GM19238 (cell line): ENCODE measurements around the gene FAM32A.

Source experiments
- DNase-seq: peaks from one replicate; pipeline ENCODE4 v3.0.0; 2011; ENCODE audit warnings: low spot score; ENCODE audit not compliant: insufficient read length

The FAM32A gene

DNA sequence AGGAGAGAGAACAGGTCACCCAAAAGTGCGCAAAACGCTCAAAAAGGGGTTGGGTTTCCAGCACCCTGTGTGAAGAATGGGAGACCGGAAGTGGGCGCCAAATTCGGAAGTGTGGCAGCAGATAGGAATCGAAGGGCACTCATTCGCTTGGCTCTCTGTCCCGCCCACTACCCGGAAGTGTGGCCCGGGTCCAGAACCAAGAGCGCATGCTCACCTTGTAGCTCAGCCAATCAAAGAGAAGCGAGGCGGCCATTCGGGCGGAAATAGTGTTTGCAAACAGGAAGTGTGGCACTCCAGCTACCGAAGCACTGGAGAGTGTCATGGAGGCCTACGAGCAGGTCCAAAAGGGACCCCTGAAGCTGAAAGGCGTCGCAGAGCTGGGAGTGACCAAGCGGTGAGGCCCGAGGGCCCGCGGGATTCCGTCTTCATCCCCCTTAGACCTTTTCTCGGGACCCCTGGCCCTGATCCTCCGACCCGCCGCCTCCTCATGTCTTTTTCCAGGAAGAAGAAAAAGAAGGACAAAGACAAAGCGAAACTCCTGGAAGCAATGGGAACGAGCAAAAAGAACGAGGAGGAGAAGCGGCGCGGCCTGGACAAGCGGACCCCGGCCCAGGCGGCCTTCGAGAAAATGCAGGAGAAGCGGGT is at the start of gene FAM32A:
TSS of gene FAM32A (plus strand) at position 288 of the 645 bp plus-strand sequence. CDS start at position 321, 33 bp downstream.
- DNase-seq = peak; percentile 99

DNA sequence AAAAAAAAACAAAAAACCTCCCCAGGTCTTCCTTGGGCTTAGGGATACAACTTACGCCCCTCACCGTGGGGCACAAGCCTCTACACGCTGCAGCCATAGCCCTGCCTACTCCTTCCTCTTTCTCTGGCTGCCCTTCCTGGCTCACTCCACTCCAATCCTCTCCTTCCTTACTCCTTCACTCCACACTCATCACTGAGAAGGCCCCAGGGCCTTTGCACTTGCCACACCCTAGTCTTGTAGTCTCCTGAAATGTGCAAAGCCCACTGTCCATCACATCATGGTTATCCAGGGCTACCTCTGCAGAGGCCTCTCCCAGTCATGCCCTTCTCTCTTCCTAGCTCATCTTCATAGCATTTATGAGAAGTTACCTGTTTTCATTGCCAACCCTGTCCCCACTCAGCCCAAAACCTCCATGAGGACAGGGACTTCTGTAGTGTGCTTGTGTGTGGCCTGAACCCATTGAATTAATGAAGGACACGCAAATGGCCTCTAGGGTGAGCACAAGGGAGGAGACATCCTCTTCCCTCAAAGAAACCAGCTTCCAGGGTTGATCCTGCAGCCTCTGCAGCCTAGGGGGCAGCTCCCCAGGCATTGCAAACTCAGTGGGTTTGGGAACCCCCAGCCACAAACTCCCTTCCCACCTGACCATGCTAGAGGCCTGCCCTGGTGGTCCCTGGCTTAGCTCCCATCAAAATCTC is 49.6 kb upstream of the FAM32A start:
- no peak for DNase-seq

DNA sequence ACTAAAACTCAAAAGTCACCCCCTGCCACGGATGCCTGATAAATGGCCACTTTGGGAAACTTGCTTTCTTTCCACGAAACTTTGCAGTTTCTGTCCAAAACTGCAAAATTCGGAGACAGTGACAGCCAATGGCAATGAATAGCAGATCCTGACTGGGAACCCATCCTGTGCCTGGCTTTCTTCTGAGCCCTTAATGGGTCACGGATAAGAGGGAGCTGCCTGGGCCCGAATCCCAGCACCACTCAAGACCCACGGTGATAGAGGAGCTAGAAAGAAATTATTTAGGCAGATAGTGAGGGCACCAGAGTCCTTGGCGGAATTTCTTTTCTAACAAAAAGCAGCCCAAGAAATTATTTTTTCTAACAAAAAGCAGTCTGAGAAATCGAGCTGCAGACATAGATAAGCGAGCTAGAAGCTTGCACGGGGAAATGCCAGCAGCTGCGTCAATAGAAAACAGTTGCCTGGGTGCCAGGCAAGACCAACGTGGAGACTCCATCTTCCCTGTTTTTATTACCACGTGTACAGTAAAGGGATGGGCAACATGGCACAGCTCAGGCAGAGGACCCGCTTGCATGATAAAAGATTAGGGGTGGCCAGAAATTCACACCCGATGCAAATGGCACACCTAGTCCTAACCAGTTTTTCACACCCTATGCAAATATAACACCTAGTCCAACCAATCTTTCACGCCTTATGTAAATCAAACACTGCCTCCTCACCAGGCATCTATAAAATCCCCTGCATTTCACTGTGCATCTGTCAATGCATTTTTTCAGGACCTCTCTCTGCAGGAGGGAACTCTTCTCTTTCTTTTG is 48.8 kb upstream of the FAM32A start:
- DNase-seq = no peak

DNA sequence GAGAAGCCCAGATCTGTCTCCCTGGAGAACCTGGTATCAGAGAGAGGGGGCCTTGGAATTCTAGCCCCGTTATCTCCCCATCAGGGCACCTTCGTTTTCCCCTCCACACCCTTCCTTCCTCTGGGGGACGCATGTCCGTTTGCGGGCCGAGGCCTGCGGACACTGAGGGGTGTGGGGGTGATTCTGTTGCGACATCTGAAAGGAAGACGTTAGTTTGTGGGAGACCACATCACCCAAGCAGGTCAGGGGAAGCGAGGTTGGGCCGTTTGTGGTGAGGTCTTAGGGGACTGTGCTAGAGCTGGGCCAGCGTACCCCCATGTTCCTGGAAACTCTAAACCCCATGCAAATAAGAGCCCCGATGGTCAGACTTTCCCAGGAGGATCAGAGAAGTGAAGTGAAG is 45.5 kb upstream of the FAM32A start:
- no peak for DNase-seq

DNA sequence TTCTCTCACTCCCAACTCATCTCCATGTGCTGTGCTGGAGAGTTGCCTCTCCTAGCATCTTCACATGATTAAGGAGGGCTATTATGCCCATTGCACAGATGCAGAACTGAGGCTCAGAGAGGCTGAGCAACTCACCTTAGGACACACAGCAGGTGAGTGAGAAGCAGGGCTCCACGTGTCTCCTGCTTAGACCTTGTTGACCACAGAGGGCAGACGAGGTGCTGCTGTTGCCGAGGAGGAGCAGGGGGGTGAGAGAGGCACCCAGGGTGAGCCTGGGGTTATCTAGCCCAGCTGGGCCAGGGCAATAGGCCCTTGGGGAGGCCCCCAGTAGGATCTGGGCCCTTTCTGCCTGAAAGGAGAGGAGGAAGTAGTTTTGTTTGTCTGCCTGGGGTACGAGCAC is 44.2 kb upstream of the FAM32A start:
- DNase-seq = peak; percentile 55

DNA sequence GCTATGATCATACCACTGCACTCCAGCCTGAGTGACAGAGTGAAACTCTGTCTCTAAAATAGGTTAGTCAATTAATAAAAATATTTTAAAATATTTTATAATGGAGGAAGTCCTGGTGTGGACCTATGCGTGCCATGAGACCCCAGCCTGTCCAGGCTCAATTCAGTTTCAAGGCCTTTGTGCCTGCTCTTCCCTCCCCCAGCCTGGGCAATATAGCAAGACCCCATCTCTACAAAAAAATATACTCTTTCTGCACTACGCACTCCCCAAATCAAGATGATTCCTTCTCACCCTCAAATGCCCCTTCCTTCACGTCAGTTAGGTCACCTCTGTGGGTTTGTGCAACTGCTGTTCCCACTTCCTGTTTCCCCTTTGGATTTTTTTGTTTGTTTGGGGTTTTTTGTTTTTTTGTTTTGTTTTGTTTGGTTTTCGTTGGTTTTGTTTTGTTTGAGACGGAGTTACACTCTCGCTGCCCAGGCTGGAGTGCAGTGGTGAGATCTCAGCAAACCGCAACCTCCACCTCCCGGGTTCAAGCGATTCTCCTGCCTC is 43.1 kb upstream of the FAM32A start:
- no peak for DNase-seq

DNA sequence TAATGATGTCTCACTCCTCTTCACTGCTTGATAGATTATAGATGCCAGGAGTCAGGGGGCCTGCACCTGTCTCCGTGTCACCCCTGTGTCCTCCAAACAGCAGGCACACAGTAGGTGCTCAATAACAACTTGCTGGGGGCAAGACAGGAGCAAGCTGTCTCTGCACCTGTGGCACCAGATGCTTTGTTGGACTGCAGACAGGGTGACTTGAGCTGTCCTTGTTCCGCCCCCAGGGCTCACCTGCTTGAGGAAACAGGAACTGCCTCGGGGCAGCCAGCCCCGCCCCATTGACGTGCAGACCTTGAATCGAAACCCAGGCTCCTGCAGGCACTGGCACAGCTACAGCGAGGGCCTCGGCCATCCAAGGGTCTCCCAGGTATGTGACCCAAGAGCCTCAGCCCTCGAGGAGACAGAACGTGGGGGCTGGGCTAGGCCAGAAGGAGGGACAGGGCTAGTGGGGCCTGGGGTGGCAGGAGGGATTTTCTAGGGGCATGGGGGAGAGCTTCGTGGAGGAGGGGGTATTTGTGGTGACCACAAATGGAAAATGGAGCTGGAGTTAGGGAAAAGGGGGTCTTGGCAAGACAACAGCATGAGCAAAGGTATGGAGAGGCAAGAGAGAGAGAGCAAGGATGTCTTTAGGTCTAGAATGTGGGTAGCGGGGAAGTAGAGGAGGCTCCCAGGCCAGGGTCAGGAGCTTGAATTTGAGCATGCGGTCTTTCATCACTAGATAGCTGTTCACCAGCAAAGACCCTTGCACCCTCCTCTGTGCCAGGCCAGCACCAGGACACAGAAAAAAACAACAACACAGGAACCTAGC is 41.6 kb upstream of the FAM32A start, which contains the start of gene HSH2D:
TSS of gene HSH2D (plus strand) at position 287 of the 817 bp plus-strand sequence. CDS start 5,066 bp downstream, outside the sequence.
- peak; percentile 77 for DNase-seq

DNA sequence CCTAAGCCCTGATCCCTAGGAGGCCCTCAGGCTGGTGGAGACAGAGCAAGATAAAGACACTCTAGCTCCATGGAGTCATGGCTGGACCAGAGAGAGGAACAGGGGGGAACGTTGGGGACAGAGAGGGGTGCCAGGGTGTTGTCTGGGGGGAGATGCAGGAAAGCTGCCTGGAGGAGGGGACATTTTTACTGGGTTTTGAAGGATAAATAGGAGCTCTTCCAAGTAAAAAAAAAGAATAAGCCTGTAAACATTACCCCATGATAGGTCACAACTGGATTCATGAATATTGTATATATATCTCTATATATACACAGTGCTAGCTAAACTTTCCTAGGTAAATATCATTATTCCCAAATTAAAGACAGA is 41.0 kb upstream of the FAM32A start:
- no peak for DNase-seq

DNA sequence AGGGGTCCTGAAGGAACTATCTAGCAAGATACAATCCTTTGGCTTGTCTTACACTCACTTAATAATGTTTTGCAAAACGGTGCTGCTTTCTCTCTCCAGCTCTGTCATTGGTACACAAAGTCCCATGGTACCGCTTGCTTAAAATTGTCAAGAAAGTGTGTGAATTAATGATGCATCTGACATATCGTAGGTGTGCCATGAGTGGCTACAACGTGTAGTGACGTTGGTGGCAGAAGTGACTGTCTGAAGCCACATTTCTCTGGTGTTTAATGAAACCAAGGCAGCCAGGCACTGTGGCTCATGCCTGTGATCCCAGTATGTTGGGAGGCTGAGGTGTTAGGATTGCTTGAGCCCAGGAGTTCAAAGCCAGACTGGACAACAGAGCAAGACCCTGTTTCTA is 39.1 kb upstream of the FAM32A start:
- DNase-seq = no peak

DNA sequence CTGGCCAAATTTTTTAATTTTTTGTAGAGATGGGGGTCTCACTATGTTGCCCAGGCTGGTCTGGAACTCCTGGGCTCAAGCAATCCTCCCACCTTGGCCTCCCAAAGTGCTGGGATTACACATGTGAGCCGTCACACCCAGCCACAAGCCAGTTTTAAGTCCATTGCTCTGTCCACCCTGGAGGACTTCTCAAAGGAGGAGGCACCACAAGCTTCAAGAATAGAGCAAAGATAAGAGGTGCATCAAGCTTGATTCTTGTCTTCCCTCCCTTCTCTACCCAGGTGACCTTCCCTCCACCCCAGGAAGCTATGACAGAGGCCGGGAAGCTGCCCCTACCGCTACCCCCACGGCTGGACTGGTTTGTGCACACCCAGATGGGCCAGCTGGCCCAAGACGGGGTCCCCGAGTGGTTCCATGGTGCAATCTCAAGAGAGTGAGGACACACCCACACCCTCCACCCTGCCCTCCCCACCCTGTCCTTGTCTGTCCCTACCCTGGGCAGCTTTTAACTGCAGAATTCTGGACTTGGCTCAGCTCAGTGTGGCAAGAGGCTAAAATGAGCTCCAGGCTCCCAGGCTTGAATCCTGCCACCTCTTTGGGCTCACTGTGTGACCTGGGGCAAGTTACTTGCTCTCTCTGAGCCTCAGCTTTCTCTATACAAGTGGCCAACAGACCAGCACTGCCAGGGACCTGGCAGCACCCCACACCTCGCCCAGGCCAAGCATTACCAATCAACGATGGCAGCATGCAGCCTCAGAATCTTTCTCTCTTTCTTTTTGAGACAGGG is 36.6 kb upstream of the FAM32A start:
- DNase-seq = no peak

DNA sequence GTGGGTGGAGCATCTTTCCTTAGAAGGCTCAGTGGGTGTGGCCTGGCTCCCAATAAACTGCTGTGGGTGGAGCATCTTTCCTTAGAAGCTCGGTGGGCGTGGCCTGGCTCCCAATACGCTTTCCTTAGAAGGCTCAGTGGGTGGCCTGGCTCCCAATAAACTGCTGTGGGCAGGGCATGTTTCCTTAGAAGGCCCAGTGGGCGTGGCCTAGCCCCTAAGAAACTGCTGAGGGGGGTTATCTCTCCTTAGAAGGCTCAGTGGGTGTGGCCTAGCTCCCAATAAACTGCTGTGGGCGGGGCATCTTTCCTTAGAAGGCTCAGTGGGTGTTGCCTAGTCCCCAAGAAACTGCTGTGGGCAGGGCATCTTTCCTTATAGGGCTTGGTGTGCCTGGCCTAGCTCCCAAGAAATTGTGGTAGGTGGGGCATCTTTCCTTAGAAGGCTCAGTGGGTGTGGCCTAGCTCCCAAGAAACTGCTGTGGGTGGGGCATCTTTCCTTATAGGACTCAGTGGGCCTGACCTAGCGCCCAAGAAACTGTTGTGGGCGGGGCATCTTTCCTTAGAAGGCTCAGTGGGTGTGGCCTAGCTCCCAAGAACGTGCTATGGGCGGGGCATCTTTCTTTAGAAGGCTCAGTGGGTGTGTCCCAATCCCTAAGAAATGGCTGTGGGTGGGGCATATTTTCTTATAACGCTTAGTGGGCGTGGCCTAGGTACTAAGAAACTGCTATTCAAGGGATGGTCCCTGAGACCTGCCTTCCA is 31.5 kb upstream of the FAM32A start:
- no peak for DNase-seq

DNA sequence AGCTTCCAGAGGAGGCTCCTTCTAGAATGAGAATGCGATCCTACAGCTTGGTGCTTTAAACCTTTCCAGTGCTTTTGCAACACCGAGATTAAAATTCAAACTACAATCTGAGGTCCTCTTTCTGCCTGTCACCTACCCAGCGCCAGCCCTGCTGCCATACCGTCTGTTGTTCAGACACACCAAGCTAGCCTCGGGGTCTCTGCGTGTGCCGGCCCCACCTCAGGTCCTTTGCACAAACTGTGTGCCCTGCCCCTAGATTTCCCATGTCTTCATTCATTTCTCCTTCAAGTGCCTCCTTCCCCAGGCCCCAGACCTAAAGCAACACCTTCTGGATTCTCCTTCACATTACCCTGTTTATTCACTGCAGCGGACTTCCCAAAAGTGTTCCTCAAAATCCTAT is 30.7 kb upstream of the FAM32A start:
- DNase-seq = no peak

DNA sequence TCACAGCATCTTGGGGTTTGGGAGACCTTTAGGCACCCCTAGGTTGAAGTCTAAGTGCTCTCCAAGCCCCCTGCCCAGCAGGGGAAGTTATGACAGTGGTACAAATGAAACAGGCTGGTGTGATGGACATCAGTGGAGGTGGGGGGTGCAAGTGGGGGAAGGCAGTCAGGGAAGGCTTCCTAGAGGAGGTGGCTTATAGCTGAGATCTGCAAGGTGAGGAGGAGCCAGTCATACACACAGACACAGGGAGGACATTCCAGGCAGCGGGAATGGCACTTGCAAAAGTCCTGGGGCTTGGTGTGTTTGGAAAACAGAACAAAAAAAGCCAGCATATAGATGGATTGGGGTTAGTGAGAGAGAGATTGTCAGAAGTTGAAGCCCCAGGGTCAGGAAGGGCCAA is 30.1 kb upstream of the FAM32A start:
- DNase-seq = no peak

DNA sequence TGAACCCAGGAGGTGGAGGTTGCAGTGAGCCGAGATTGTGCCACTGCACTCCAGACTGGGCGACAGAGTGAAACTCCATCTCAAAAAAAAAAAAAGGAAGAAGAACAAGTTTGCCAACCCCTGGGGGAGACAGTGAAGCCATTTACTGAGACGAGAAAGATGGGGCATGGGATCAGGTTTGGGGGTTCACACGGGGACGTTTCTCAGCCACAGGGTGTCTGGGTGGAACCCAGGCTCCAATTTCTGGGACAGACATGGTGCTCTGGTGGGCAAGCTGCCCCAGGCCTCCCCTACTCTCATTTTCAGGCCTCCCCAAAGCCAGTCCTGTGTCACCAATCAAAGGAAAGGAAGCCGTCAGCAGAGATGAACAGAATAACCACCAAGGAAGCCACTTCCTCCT is 28.3 kb upstream of the FAM32A start:
- no peak for DNase-seq

DNA sequence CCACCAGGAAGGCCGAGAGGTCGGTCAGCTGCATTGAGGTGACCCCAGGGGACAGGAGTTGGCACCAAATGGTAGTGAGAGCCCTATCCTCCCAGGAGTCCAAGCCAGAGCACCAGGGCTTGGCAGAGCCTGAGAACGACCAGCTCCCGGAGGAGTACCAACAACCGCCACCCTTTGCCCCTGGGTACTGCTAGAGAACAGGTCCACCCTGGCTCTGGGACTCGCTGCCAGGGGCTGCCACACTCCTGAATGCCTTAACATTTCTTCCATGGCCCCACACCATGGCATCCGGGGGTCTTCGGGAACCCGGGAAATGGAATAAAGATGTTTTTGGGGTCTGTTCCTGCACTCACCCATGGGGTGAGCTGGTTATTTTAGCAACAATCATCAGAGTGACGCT is 27.6 kb upstream of the FAM32A start:
- no peak for DNase-seq

DNA sequence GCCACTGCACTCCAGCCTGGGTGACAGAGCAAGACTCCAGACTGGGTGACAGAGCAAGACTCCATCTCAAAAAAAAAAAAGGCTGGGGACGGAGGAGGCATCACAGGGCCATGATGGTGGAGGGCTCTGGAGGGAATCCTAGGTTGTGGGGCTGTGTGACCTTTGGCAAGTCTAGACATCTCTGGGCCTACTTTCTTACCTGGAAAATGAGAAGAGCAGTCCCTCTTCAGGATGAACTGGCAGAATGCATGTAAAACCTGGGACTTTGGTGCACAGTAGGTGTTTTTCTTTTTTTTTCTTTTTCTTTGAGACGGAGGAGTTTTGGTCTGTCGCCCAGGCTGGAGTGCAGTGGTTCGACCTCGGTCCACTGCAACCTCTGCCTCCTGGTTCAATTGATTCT is 25.6 kb upstream of the FAM32A start:
- DNase-seq = no peak

DNA sequence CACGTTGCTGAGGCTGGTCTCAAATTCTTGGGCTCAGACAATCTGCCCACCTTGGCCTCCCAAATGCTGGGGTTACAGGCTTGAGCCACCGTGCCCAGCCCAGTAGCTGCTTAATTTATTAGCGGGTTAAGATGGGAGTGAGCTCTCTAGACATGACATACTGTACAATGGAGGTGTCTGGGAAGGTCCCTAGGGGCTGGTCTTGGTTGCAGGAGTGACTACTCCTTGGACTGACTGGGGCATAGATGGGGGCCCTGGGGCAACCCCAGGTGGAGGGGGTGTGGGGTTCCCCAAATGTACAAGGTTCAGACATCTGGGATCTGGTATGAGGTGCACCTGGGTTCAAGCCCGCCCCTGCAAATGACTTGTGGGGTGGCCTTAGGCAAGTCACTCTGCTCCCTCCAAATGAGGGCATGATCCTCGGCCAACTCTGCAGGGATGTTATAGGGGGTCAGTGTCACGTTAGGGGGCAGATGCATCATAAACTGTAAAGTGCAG is 24.7 kb upstream of the FAM32A start:
- DNase-seq = no peak

DNA sequence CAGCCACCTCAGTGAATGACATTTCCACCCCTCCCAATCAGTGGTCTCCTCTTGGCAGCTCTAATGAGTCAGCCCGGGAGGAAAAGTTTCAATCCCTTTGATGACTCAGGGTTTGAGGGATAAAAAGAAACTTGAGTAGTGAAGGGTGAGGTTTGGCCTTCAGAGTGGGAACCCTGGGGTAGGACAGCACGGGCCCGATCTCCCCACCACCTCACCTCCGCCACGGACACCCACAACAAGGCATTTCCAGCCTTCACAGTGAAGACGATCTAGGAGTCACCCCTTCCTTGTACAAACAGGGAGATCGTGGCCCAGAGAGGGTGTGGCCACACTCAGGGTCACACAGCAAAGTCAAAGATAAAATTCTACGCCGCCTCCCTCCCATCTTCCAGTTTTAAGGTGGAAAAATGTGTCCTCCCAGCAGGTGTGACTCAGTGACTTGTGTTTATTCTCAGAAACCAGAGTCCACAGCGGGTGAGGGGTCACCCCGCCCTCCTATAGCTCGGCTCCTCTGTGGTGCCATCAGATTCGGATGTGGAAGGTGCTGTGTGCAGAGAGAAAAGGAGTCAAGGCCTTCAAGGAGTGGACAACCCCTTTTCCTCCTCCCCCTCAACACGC is 24.2 kb upstream of the FAM32A start:
- DNase-seq = no peak

DNA sequence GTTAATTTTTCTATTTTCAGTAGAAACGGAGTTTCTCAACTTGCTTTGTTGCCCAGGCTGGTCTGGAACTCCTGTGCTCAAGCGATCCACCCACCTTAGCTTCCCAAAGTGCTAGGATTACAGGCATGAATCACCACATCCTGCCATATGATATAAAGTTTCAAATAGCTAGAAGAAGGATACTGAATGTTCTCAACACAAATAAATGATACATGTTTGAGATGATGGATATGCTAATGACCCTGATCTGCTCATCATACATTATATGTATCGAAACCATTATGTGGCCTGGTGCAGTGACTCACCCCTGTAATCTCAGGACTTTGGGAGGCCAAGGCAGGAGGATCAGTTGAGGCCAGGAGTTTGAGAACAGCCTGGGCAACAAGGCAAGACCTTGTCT is 23.4 kb upstream of the FAM32A start:
- DNase-seq = no peak
